Right renal pelvis (tissue), 4 donors: ENCODE data around the gene HEMK1. TPM values are rescaled to one million over a fixed set of nuclear protein-coding genes. Genes with fewer than 3 reads are reported as not detected.

Experiments used
- DNase-seq, 4 donors: peaks; one replicate each; pipeline ENCODE4 v3.0.0-alpha.2; 2013; ENCODE audit warnings: low read depth in 4 of 4, low spot score in 3 of 4, missing footprints in 1 of 4
- polyA plus RNA-seq, 4 donors: library from polyadenylated mRNA; unstranded; fragments of 120-200 nt; gene quantifications; one replicate each; pipeline ENCODE4 v1.2.1, GENCODE V29; 2013; ENCODE audit not compliant: insufficient read length in 4 of 4

Gene HEMK1
- polyA plus RNA-seq, 4 donors, result 21.9 to 27.6 (median 23.4) TPM

DNA sequence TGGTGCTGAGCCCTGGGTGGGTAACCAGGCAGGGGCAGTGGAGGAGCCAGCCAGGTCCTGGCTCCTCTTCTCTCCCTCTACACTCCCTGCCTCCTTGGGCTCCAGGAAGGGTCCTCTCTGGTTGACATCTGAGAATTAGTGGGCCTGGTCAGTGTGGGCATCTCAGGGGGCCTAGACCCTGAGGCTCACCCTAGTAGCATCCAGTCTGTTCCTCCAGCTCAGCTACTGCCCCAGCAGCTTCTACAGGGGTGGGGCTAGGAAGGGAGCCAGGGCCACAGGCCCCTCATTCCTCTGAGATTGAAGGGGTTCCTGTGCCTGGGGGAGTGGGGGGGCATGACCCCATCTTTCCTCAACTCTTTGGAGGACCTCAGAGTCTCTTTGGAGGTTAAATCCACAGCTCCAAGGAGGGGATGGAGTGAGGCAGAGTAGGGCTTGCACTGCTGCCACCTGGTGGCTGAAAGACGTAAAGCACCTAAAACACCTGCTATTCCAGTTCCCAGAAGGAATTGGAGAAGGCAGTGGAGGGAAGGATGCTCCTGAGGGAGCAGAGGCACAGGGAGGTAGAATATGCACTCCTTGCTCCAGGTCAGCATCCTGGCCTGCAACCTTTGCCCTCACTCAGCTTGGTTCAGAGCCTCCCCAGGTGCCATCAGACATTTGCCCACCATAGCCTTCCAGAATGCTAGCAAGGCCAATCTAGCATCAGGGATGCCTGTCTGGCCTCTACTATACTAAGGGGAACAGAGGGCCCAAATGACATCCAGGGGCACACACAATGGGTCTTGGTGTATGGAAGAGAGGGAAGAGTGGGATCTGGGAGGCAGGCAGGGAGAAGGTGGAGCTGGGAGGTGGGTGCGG is 26.9 kb upstream of the HEMK1 start:
- peak in 3 of 4 donors; percentile 41 to 73 (median 62) for DNase-seq

DNA sequence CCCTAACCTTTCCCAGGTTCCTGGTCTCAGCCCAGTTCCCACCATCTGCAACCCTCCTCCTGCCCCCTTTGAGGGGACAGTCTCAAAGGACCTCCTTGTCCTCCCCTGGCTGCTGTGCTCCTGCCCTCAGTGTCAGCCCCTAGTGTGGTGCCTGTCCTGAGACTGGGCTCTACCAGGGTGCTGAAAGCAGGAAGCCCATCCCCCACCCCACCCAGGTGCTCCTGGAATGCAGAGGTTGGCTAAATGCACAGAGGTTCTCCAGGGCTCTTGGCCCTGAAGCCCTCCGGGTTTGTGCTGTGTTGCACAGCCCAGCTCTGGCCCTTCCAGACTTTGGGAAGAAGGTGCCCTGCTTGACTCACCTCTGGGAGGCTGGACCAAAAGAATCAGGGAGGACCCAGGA is 23.5 kb upstream of the HEMK1 start:
- no peak for DNase-seq

DNA sequence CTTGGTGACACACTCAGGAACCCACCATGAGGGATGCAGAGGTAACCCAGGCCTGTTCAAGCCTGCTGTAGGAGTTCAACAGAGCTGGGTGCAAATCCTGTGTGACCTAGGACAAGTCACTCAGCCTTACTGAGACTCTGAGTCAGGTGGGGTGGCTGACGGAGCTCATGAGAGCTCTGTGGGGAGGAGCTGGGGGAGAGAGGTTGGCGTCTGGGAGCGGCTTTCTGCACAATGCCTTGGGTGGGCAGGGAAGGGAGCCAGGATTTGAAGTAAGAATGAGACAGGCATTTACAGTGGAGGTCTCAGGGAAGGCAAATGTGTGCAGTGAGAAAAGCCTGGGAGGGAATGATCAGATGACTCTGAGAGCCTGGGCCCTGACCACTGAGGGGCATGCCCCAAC is 20.1 kb upstream of the HEMK1 start:
- no peak for DNase-seq

DNA sequence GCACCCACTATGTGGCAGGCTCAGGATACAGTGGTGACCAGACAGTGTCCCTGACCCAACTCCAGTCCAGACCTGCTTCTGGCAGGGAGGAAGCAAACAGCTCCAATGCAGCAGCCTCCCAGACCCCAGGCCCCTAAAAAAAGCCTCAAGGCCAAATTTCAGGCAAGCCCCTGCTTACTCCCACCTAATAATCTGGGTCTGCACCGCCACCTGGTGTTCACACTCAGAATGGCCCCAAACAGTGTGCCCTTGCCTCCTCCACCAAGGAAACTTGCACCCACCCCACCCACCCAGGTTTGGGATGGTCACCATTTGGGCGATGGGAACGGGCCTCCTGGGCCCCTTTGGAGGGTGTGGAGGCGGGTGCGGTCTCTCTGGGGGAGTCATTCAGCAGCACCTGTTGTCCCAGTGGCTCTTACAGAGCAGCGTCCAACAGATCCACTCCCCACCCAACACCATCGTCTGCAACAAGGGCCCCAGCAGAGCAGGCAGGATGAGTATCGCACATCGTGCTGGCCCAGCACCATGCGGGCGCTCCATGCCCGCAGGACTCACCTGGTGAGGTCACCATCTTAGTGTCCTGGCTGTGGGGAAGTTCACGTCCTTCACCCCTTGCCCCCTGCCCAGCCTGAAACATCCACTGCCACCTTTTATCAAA is 19.1 kb upstream of the HEMK1 start:
- DNase-seq, result peak in 1 of 4 donors; percentile 32

DNA sequence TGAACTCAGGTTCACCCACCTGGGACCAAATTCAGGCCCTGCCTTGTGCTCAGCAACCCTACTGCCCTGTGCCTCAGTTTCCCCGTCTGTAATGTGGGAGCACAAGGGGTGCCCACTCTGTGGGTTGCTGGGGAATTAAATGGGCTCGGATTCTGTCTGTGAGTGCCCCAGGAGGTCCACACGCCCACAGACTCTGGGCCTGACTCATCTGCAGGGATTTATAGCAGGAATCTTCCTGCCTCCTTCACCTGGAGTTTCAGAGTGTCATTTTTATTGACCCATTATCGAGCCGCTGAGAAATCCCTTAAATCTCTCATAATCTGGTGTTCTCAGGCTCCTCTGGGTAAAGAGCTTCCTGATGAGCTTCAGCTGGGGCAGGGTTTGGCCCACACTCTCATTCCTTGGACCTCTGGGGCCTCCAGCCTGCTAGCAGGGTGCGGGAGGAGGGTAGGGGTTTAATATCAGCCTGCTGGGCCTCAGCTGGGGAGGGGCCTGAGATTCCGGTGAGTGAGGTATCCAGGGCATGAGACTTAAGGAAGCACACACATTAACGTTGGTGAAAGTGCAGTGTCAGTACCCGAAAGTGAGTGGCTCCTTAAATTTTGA is 18.2 kb upstream of the HEMK1 start:
- DNase-seq, result no peak

DNA sequence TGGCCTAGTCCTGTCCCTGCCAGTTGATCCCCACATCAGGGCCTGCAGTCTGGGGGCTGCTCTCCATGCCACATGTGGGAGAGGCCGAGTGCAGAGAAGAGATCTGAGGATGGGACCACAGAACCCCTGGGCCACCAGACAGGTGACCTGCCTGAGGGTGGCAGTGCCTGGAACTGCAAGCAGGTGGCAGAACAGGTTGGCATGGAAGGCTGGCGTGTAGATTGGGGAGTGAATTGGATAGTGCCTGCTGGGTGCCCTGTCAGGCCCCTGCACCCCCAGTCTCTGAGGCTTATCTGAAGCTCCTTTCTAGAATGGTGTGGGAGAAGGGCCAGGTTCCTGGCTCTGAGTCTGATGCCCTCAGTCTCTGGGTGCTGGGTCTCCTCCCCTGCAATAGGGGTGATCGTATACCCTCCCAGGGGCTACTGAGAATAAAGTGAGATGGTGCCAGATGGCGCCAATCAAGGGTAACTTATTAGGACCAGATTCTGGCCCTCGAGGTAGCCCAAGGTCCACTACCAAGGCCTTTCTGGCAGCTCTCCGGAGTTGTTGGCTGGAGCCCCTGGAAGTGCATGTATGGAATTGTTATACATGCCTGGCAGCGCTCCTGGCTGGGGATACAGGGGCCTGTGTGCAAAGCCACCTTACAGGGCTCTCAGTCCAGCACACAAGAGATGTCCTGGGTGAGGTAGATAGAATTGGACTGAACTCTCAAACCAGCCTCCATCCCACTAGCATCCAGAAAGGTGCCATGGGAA is 17.5 kb upstream of the HEMK1 start:
- DNase-seq, result no peak

DNA sequence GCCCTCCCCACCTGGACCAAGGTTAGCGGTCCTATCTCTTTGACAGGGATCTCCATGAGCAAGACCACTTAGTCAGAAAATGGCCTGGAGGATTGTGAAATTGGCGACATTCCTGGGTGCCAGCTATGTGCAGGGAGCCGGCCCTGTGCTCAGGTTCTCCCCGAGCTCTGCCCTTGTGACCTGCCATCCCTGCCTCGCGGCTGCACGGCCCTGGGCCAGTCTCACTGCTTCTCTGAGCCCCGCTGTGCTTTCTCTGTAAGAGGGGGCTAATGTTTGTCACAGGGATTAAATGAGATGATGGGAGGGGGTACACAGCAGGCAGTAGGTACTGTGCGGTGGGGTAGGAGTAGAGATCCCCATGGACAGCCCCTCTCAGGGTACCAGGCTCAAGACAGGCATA is 16.7 kb upstream of the HEMK1 start:
- DNase-seq, result no peak

DNA sequence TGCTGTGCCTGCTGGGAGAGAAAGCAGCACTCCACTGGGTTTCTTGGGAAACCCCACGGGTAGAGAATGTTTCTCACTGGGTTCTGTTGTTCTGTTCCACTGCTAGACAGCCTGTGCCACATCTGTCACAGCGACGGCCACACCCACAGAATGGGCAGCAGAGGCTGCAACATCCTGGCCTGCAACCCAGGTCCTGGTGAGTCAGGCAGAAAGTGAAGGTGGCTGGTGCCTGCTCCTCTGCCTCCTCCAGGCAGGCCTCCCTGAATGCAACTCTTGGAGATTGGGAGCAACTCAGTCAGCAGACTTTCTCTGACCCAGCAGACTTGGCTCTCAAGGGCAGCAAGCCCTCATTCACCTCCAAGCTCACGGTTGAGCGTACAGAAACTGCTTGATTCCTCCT is 14.8 kb upstream of the HEMK1 start:
- no peak for DNase-seq

DNA sequence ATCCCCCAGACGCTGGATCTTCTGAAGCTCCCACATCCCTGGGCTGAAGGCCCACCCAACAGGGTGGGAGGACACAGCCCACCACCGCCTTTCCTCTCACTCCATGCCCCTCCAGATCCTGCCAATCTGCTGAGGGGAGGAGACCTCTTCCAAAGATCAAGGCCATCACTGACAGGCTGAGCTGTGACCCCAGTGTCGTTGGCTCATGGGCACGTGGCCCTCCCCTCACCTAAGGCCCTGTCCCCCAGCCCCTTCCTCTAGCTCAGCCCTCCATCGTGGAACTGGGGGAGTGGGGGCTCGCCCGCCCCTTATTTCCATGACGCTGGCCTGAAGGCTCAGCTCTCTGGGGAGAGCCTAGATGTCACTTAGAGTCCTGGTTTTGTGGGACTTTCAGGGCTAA is 12.2 kb upstream of the HEMK1 start:
- DNase-seq, result no peak

DNA sequence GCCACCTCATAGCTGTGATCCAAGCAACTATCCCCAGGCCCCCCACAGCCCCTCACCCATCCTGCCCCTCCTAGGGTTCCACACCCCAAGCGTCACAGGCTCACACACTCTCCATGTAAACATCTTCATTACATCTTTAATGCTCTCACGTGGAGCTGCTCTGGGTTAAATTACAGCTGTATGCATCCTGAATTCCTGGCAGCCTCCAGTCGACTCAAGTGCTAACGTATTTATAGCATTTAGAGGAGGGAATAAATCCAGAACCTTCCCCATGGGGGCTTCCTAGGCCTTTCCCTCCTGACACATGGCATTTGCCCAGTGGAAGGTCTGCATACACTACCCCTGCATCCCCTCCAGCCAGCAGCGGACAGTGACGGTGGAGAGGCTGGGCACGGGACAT is 11.4 kb upstream of the HEMK1 start:
- DNase-seq, result no peak

DNA sequence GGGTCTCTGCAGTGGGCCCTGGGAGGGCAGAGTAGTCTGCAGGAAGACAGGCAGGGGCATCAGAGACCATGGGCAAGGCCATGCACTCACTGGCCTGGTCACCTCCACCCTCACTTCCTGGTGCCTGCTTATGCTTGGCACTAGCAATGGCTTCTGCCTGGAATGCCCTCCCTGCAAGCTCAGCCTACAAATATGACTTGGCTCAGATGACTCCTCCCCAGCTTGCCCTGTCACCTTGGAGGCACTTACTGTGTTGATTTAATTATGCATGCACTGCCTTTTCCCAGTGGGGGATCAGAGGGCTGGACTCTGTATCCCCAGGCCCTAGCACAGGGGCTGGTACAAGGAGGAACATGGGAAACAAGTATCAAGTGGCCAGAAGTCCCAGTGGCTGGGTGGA is 9.6 kb upstream of the HEMK1 start:
- no peak for DNase-seq

DNA sequence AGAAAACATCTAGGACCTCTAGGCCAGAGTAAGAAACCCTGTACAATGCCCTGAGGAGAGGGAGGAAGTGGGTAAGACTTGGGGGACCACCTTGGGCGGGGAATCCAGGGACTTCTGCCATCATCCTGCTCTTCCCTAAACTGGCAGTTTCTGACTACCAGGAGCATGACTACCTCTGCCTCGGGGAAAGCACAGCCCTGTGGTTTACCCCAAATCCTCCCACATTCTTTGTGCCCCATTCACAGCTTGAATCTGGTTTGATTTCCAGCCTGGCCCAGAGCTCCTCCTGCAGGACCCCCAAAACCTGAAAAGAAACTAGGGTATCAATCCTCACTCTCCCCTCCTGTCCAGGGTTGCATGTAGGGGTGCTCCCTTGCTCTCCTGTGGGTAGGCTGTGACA is 6.5 kb upstream of the HEMK1 start:
- DNase-seq, result no peak

DNA sequence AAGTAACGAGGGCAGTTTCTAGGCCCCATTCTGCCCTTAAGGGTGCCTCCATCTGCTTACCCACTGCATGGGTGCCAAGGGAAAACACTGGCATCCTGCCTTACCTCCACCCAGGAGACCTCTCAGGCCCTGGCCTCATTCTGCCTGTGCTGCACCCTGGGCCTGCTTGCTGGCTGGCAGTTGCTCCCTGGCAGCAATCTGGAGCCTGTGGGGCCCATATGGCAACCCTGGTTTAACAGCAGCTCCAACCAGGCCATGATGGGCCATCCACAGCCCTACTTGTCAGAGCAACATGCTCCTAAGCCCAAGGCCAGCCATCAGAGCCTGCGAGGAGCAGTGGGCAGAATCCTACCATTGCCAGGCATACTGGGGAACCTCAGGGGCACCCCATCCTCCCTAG is 5.5 kb upstream of the HEMK1 start:
- no peak for DNase-seq

DNA sequence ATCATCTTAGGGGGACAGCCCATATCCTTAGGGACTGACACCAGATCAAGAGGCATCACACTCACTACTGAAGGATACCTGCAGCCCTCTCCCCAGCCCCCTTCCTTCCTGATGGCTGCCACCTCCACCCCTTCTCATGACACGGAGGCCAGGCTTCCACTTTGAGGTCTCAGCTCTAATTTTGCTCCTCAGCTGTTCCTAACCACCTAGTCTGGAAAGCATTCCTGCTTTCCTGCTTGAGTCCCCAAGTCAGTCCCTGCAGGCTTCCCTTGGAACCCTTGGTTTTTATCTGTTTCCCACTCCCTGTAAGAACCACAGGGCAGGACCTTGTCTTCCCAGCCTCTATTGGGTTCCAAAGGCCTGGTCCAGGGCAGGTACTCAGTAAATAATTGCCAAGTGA is 5.0 kb upstream of the HEMK1 start:
- no peak for DNase-seq

DNA sequence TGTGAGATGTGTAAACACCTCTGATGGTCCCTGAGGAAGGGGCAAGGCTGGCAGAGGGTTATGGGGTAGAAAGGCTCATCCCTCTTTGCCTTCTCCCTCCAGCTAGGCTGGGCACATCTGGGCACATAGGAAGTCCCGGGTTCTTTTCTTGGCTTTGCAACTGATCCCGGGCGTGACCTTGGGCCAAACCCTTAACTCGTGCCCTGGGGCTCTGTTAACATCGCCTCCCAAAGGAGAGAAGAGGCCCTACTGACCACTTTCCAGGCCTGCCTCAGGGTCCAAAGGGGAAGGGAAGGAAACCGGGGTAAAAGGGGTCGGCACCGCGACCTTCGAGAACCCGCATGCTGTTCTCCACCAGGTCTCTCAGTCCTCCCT is 2.3 kb upstream of the HEMK1 start:
- DNase-seq, result no peak

DNA sequence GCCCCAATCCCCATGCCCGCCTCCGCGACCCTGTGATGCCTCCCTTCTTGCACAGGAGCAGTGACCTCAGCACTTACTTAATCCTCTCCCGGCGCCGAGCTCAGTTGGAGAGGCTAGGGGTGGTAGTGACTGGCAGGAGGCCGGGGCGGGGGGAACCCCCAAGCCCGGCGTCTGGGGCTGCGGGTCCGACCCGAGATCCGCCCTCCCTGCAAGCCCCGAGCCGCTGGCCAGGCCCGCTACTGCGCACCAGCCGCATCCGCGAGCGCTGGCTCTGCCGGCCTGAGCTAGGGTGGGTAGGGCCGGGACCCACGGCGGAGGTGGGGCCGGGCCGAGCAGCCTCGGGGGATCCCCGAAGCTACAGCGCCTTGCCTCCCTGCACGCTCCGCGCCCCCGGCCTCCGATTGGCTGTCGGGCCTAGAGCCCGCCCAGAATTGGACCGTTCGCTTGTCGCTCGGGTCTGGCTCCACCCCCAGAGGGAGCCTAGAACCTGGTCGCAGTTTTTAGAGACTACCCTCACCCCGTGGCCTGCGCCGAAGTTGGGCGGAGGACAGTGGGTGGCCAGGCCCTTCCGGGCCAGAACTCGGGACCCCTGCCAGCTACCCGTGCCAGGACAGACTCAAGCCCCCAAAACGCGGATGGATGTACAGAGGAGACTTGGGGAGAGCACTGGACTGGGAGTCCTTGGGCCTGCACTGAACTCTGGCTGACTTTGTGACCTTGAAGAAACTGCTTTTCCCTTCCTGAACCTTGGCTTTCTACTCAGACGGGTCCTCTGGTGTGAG is 1.7 kb upstream of the HEMK1 start, which contains the start of gene C3orf18:
Gene C3orf18, minus strand, starts transcription at position 362 of the 782 bp plus-strand sequence. CDS start 2,048 bp downstream, outside the sequence.
- DNase-seq, result peak; percentile 58 to 72 (median 67)

DNA sequence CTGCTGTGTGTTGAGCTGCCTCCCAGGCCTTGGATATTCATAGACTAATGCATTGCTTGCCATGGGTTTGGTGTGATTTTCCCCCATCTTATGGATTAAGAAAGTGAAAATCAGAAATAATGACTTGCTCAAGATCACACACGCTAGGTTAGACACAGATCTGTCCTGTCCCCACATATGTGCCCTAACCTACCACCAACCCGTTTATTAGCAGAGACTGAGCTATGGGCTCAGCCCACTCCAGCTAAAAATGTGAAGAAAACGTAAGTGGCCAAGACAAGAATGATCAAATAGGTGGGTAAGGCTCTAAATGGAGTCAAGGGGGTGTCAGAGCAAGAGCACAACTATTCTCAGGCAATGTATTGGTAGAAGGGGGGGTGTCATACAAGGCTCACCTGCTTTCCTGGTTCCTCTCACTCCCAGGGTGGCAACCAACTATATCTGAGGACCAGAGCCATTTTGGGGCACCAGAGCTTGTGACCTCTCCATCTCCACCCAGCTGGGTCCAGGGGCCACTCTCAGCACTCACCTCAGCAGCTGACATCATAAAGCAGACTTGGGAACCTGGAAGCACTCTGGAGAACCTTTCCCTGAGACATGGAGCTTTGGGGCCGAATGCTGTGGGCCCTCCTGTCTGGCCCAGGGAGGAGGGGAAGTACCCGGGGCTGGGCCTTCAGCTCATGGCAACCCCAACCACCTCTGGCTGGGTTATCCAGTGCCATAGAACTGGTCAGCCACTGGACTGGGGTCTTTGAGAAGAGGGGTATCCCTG is 1.4 kb downstream of the HEMK1 start:
- no peak for DNase-seq

DNA sequence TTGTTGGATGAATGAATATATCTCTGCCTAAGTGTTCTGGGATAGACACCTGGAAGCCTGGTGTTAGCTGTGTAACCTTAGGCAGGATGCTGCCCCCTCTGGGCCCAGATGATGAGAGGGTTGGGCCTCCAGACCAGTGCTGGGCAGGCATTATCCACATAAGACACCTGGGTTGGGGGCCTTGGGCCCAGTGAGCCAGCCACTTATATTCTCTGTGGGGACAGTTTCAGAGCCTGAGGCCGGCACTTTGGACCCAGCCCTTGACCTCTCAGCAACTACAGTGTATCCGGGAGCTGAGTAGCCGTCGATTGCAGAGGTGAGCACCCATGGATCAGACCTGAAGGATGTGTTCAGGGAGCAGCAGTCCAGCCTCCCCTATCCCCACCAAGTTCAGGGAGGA is 2.2 kb downstream of the HEMK1 start:
- no peak for DNase-seq

DNA sequence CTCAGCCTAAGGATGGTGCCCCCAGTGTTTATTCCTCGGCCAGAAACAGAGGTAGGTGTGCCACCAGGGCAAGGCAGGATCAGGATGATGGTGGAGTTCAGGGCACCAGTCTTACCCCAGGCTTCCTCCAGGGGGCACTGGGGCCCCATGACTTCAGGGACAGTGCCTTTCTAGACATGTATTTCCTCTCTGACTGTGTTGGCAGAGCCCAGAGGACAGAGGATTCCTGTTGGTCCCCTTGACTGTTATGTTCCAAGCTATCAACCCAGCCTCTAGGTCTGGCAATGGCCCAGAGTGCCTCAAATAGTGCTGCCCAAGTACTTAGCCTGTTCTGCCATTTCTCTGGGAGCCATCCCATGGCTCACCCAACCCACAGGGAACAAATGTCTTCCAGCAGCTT is 2.8 kb downstream of the HEMK1 start:
- DNase-seq, result peak in 2 of 4 donors; percentile 41 to 57
